Tibial nerve (tissue), 3 donors: Measurements from ENCODE around the gene PTPRO.

Experiments
- CTCF ChIP-seq, 5 experiments: fragments of 200-600 bp in 3 of 5; fragments of 450-650 bp in 2 of 5; sonication (generic) in 3 of 5; IDR thresholded peaks; one replicate each; pipeline ENCODE4 v1.5.1; 2016 to 2019; ENCODE audit warnings: antibody characterized with exemption in 5 of 5, mild to moderate bottlenecking in 3 of 5, moderate library complexity in 2 of 5
- POLR2A ChIP-seq, 2 donors: fragments of 450-650 bp; IDR thresholded peaks; one replicate each; pipeline ENCODE4 v1.6.1; 2017; ENCODE audit warnings: antibody characterized with exemption in 2 of 2, mild to moderate bottlenecking in 2 of 2, moderate library complexity in 2 of 2

GRCh38 chr12:15605881-15606590 is 283.7 kb downstream of the PTPRO start:
- TF ChIP-seq CTCF (IDR thresholded peaks at IDR 0.05) (no peak), POLR2A (IDR thresholded peaks at IDR 0.05) (no peak)
